Measurements from ENCODE around the gene KLHL17.

- TF ChIP-seq CTCF (IDR thresholded peaks at IDR 0.05) (peak in 1 of 4 experiments; percentile 21), POLR2A (IDR thresholded peaks at IDR 0.05) (peak; percentile 59)
Observed at GRCh38 chr1:1000357-1001056, 40.1 kb downstream of the KLHL17 start.

Data from prostate gland (tissue), 2 donors.